Natural killer cell (primary cell): ENCODE measurements around the gene ZNF79. TPM values are rescaled to one million over a fixed set of nuclear protein-coding genes. Genes with fewer than 3 reads are reported as not detected.
A peak's percentile ranks its signal among the peaks of the same experiment; 100 is the strongest.

Experiments
- ATAC-seq, 3 donors: fragments of 150-1000 bp in 2 of 3; fragments of 200-7000 bp in 1 of 3; cut with Tn5 transposase; 1 replicate in 1 of 3; 2 replicates in 2 of 3; pipeline ENCODE4 v1.10.0; 2021; ENCODE audit warnings: mild to moderate bottlenecking in 2 of 3, moderate library complexity in 2 of 3
- DNase-seq, 2 donors: peaks; one replicate each; pipeline versions ENCODE4 v3.0.0 to v3.0.0-alpha.2; 2013 to 2021; ENCODE audit warnings: mixed read lengths in 1 of 2
- H3K27ac ChIP-seq: one replicate; pipeline ENCODE4 v1.5.1; 2013; ENCODE audit warnings: mild to moderate bottlenecking, low read length
- H3K27me3 ChIP-seq: one replicate; pipeline ENCODE4 v1.6.1; 2013; ENCODE audit warnings: low read length; ENCODE audit not compliant: control insufficient read depth, insufficient read depth
- H3K36me3 ChIP-seq: one replicate; pipeline ENCODE4 v1.6.1; 2013; ENCODE audit warnings: low read length; ENCODE audit not compliant: control insufficient read depth, insufficient read depth
- H3K4me1 ChIP-seq: one replicate; pipeline ENCODE4 v1.6.1; 2013; ENCODE audit warnings: low read length; ENCODE audit not compliant: control insufficient read depth, insufficient read depth
- H3K4me3 ChIP-seq: one replicate; pipeline ENCODE4 v1.5.1; 2013; ENCODE audit warnings: low read length
- H3K9me3 ChIP-seq: one replicate; pipeline ENCODE4 v1.6.1; 2013; ENCODE audit warnings: low read length; ENCODE audit not compliant: control insufficient read depth, insufficient read depth
- H3K27ac Mint-ChIP-seq, 2 donors: one replicate each; pipeline ENCODE4 v1.8.0; 2022; ENCODE audit warnings: mild to moderate bottlenecking in 2 of 2, mixed read lengths in 2 of 2, moderate library complexity in 1 of 2
- H3K27me3 Mint-ChIP-seq, 2 donors: one replicate each; pipeline ENCODE4 v1.8.0; 2022; ENCODE audit warnings: low read depth in 2 of 2, mixed read lengths in 2 of 2
- H3K36me3 Mint-ChIP-seq: one replicate; pipeline ENCODE4 v1.8.0; 2022; ENCODE audit warnings: mixed read lengths
- H3K4me1 Mint-ChIP-seq, 2 donors: one replicate each; pipeline ENCODE4 v1.8.0; 2022; ENCODE audit warnings: mixed read lengths in 2 of 2
- H3K4me3 Mint-ChIP-seq: one replicate; pipeline ENCODE4 v1.8.0; 2022; ENCODE audit warnings: mild to moderate bottlenecking, moderate library complexity, mixed read lengths
- H3K9me3 Mint-ChIP-seq, 2 donors: one replicate each; pipeline ENCODE4 v1.8.0; 2022; ENCODE audit warnings: mixed read lengths in 2 of 2
- WGBS: methylation state at CpG from one replicate; pipeline ENCODE4 v1.1.7; 2013; ENCODE audit warnings: missing lambda C conversion rate; ENCODE audit not compliant: insufficient coverage; 5-methylcytosine and 5-hydroxymethylcytosine counted together
- intact Hi-C: fragments of 100-400 bp; cut with micrococcal nuclease; formaldehyde crosslinking; loops from one replicate; pipeline ENCODE4 v1.14.2; 2022
- total RNA-seq, 4 donors: library from RNA; stranded (reverse); fragments of 120-200 nt in 1 of 4; gene quantifications; one replicate each; pipeline versions ENCODE4 v1.2.3 to v1.2.4, GENCODE V29; 2013 to 2022
- TF ChIP-seq, protein P1 (sequence below): fragments of 200-600 bp; IDR thresholded peaks from one replicate; pipeline ENCODE4 v1.8.0; 2022; ENCODE audit warnings: antibody characterized with exemption

ZNF79 gene
- total RNA-seq, 3 donors from 2014 or later (not counting 1 experiment from before 2014, with no cell fraction given): 13.8 to 16.1 (median 14.2) TPM

DNA sequence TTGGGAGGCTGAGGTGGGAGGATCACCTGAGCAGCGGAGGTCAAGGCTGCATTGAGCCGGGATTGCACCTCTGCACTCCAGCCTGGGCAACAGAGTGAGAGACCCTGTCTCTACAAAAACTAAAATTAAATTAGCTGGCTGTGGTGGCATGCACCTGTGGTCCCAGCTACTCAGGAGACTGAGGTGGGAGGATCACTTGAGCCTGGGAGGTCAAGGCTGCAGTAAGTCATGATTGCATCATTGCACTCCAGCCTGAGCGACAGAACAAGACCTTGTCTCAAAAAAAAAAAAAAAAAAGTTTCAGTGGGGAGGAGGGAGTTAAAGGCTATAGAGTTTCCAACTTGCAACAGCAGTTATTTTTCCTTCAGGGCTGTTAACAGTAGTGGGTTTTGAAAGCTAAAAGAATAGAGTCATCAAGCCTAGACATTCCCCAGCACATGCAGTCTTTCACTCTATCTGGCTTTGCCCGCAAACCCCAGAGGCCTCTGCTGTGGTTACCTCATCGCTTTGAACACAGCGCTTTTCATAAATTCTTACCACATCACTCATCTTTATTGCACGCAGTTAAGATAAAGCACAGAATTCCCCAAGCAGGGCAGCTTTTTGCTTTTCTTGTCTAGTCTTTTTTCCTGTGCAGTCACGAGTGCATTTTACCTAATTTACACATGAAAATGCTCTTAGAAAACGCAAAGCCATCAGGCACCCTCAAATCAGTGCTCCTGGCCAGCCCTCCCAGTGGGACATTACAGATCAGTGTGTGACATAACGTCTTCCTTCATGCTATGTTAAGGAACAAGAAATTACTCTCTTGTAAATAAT, 35.9 kb upstream of the ZNF79 start:
- peak overlapping the region; percentile 60 for H3K4me3 Mint-ChIP-seq
- H3K9me3 Mint-ChIP-seq: no peaks in the 10 kb centered on the region

DNA sequence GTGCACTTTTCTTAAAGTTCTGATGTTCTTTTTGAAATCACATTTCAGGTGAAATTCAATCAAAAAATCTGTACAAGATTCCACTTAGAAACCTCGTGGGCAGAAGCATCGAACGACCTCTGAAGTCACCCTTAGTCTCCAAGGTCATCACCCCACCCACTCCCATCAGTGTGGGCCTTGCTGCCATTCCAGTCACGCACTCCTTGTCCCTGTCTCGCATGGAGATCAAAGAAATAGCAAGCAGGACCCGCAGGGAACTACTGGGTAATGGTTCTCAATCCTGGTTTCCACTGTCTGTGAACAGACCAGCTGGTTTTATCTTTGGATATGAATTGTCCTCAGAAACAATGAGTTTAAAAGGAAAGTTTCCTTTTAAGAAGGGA, 35.3 kb upstream of the ZNF79 start:
- peaks cover 38 to 63% of the 10 kb centered on the region in 2 donors for H3K27me3 Mint-ChIP-seq
- H3K27ac Mint-ChIP-seq: peak overlapping the region; percentile 74
- no peak for ATAC-seq
- H3K4me3 Mint-ChIP-seq: peak overlapping the region; percentile 40
- TF ChIP-seq, protein P1, sequence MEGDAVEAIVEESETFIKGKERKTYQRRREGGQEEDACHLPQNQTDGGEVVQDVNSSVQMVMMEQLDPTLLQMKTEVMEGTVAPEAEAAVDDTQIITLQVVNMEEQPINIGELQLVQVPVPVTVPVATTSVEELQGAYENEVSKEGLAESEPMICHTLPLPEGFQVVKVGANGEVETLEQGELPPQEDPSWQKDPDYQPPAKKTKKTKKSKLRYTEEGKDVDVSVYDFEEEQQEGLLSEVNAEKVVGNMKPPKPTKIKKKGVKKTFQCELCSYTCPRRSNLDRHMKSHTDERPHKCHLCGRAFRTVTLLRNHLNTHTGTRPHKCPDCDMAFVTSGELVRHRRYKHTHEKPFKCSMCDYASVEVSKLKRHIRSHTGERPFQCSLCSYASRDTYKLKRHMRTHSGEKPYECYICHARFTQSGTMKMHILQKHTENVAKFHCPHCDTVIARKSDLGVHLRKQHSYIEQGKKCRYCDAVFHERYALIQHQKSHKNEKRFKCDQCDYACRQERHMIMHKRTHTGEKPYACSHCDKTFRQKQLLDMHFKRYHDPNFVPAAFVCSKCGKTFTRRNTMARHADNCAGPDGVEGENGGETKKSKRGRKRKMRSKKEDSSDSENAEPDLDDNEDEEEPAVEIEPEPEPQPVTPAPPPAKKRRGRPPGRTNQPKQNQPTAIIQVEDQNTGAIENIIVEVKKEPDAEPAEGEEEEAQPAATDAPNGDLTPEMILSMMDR: no peak
- Histone ChIP-seq H3K27ac (no peak overlapping the region), H3K27me3 (peaks cover 49% of the 10 kb centered on the region), H3K4me1 (peaks cover 18% of the 10 kb centered on the region), H3K36me3 (no peaks in the 10 kb centered on the region), H3K4me3 (no peak overlapping the region), H3K9me3 (no peaks in the 10 kb centered on the region)
- 77% methylated on average over 6 of the region's 6 CpGs for whole genome bisulfite sequencing
- H3K36me3 Mint-ChIP-seq: no peaks in the 10 kb centered on the region
- peaks cover 14 to 15% of the 10 kb centered on the region in 2 donors for H3K4me1 Mint-ChIP-seq
- intact Hi-C loops: no loop called here
- no peaks in the 10 kb centered on the region for H3K9me3 Mint-ChIP-seq
- no peak for DNase-seq

More for the DNA sequence above, 35.9 kb upstream of the ZNF79 start:
- Histone ChIP-seq H3K4me1 (peaks cover 18% of the 10 kb centered on the region), H3K27ac (no peak overlapping the region), H3K4me3 (no peak overlapping the region), H3K27me3 (peaks cover 52% of the 10 kb centered on the region), H3K36me3 (no peaks in the 10 kb centered on the region), H3K9me3 (no peaks in the 10 kb centered on the region)
- DNase-seq: peak; percentile 69 to 95
- 24% methylated on average over 10 of the region's 10 CpGs for WGBS
- peak; percentile 93 to 97 (median 93) for ATAC-seq
- Mint-ChIP-seq H3K27me3 (peaks cover 42 to 66% of the 10 kb centered on the region in 2 donors), H3K36me3 (no peaks in the 10 kb centered on the region), H3K4me1 (peaks cover 14 to 15% of the 10 kb centered on the region in 2 donors), H3K27ac (peak overlapping the region; percentile 74)
- TF ChIP-seq, protein P1: no peak
- intact Hi-C loops: no loop called here

DNA sequence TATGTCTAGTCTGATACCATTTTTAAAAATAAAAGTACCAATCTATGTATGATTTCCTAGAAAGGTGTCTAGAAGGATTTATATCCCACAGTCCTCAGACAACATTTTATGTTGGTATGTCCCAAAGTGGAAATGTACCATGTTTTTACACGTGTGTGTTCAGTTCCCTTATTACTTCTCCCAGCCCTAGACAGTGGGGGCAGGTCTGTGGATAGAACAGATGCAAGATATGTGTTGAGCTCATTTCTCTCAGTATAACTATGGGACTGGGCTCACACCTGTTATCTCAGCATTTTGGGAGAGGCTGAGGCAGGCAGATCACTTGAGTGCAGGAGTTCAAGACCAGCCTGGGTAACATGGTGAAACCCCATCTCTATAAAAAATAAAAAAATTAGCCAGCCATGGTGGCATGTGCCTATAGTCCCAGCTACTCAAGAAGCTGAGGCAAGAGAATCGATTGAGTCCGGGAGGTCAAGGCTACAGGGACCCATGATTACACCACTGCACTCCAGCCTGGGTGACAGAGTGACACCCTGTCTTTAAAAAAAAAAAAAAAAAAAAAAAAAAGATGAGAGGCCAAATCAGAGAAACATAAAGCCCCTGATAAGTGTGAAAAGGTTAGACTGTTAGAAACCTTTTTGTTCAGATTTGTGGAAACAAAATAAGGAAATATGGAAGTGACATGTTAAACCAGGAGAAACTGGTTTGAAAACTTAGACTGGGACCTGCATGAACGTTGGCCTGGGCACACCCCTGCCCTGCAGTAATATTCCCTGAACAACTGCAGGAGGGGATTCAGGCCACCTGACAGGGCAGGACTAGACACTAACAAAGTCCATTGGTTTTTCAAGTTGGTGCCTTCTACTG, 34.6 kb upstream of the ZNF79 start:
- ATAC-seq (no peak), DNase-seq (no peak)
- peaks cover 14 to 15% of the 10 kb centered on the region in 2 donors for H3K4me1 Mint-ChIP-seq
- Histone ChIP-seq H3K9me3 (no peaks in the 10 kb centered on the region), H3K4me1 (peaks cover 18% of the 10 kb centered on the region), H3K27ac (no peak overlapping the region), H3K27me3 (peaks cover 43% of the 10 kb centered on the region), H3K36me3 (no peaks in the 10 kb centered on the region), H3K4me3 (no peak overlapping the region)
- 72% methylated on average over 3 of the region's 4 CpGs for WGBS
- H3K27me3 Mint-ChIP-seq: peaks cover 30 to 56% of the 10 kb centered on the region in 2 donors
- TF ChIP-seq, protein P1: no peak
- H3K36me3 Mint-ChIP-seq: no peaks in the 10 kb centered on the region
- H3K4me3 Mint-ChIP-seq: no peak overlapping the region
- intact Hi-C loops: loop anchor here (10.0 kb wide), 1 partner anchor 165 kb away; no protein-coding TSS in a partner anchor
- peak overlapping the region; percentile 74 for H3K27ac Mint-ChIP-seq
- H3K9me3 Mint-ChIP-seq: no peaks in the 10 kb centered on the region
